GM23248 (cell line): ENCODE data around the gene IFNL2. TPM values are rescaled to one million over a fixed set of nuclear protein-coding genes. Genes with fewer than 3 reads are reported as not detected.

Experiments
- DNase-seq: peaks from one replicate; pipeline ENCODE4 v3.0.0-alpha.2; 2015
- H2AFZ ChIP-seq: fragments of 200-600 bp; sonication (generic); 2 replicates; pipeline ENCODE4 v1.6.1; 2016; ENCODE audit warnings: antibody characterized with exemption
- H3F3A ChIP-seq: fragments of 200-600 bp; sonication (generic); 2 replicates; pipeline ENCODE4 v1.6.1; 2016; ENCODE audit warnings: mild to moderate bottlenecking, antibody characterized with exemption, mixed run types; ENCODE audit not compliant: insufficient read depth
- H3K27ac ChIP-seq: fragments of 200-600 bp; sonication (generic); 2 replicates; pipeline ENCODE4 v1.5.1; 2016; ENCODE audit warnings: mild to moderate bottlenecking
- H3K27me3 ChIP-seq: fragments of 200-600 bp; sonication (generic); replicated peaks from 2 replicates; pipeline ENCODE4 v1.6.1; 2016; ENCODE audit warnings: mild to moderate bottlenecking; ENCODE audit not compliant: insufficient read depth
- H3K36me3 ChIP-seq: fragments of 200-600 bp; sonication (generic); 2 replicates; pipeline ENCODE4 v1.6.1; 2016; ENCODE audit warnings: low read depth, mild to moderate bottlenecking
- H3K4me1 ChIP-seq: fragments of 200-600 bp; sonication (generic); 2 replicates; pipeline ENCODE4 v1.6.1; 2016; ENCODE audit warnings: mild to moderate bottlenecking; ENCODE audit not compliant: insufficient read depth
- H3K4me2 ChIP-seq: fragments of 200-600 bp; sonication (generic); one replicate; pipeline ENCODE4 v1.6.1; 2016; ENCODE audit warnings: mild to moderate bottlenecking; ENCODE audit not compliant: unreplicated experiment
- H3K4me3 ChIP-seq: fragments of 200-600 bp; sonication (generic); 2 replicates; pipeline ENCODE4 v1.5.1; 2016; ENCODE audit warnings: mild to moderate bottlenecking
- H3K79me2 ChIP-seq: fragments of 200-600 bp; sonication (generic); 2 replicates; pipeline ENCODE4 v1.6.1; 2016; ENCODE audit warnings: mild to moderate bottlenecking; ENCODE audit not compliant: insufficient read depth
- H3K9ac ChIP-seq: fragments of 200-600 bp; sonication (generic); 2 replicates; pipeline ENCODE4 v1.6.1; 2016; ENCODE audit warnings: mild to moderate bottlenecking
- H3K9me2 ChIP-seq: fragments of 200-600 bp; sonication (generic); 2 replicates; pipeline ENCODE4 v1.6.1; 2016; ENCODE audit warnings: mixed run types, mild to moderate bottlenecking, moderate library complexity; ENCODE audit not compliant: insufficient read depth
- H3K9me3 ChIP-seq: fragments of 200-600 bp; sonication (generic); one replicate; pipeline ENCODE4 v1.6.1; 2017; ENCODE audit warnings: low read depth
- H4K20me1 ChIP-seq: fragments of 200-600 bp; sonication (generic); 2 replicates; pipeline ENCODE4 v1.6.0; 2016; ENCODE audit not compliant: insufficient read depth
- EZH2 ChIP-seq: fragments of 200-600 bp; sonication (generic); IDR thresholded peaks from 2 replicates; pipeline ENCODE4 v1.6.1; 2018; ENCODE audit warnings: antibody characterized with exemption, mild to moderate bottlenecking; ENCODE audit not compliant: insufficient read depth, poor library complexity, severe bottlenecking
- EZH2phosphoT487 ChIP-seq: fragments of 200-600 bp; sonication (generic); IDR thresholded peaks from 2 replicates; pipeline ENCODE4 v1.6.1; 2018; ENCODE audit warnings: antibody characterized with exemption, moderate library complexity, mild to moderate bottlenecking, low read depth; ENCODE audit not compliant: insufficient read depth
- WGBS, 2 experiments: methylation state at CpG; one replicate each; pipeline ENCODE4 v1.1.6; 2015 to 2017; ENCODE audit warnings: low lambda C conversion rate in 2 of 2, low coverage in 1 of 2; ENCODE audit errors: missing lambda C conversion rate in 2 of 2; 5-methylcytosine and 5-hydroxymethylcytosine counted together
- in situ Hi-C: fragments of 300-500 bp; cut with MboI; formaldehyde crosslinking; loops from 2 replicates; pipeline ENCODE4 v1.15.0; 2020
- polyA plus RNA-seq: library from polyadenylated mRNA; unstranded; fragments of >200 nt; fragmentation: Nextera tagmentation; extraction: Ambion mirVana; gene quantifications from 2 replicates; pipeline ENCODE4 v1.2.1, GENCODE V29; 2016
- total RNA-seq: library from RNA; depleted of rRNA; stranded (reverse); fragments of >200 nt; shearing (Covaris generic); gene quantifications from 2 replicates; pipeline ENCODE4 v1.2.3, GENCODE V29; 2014

Gene IFNL2
- total and polyA plus RNA-seq, 2 experiments from 2014 or later: not detected

DNA sequence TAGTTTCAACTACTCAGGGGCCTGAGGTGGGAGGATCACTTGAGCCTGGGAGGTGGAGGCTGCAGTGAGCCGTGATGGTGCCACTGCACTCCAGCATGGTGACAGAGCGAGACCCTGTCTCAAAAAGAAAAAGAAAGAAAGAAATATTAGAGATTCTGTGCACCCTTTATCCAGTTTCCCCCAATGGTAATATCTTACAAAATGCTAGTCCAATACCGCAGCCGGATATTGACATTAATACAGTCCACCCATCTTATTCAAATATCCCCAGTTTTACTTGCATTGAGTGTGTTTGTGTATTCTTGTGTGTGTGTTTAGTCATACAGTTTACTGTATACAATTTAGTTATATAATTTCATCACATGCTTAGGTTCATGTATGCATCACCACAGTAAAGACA lies 11.0 kb upstream of the IFNL2 start:
- Histone ChIP-seq H3K79me2 (no peaks in the 10 kb centered on the region), H3K4me2 (no peak overlapping the region), H3K36me3 (no peaks in the 10 kb centered on the region), H3K27ac (no peak overlapping the region), H3K9me3 (no peaks in the 10 kb centered on the region), H3K9me2 (no peaks in the 10 kb centered on the region), H3K4me1 (no peaks in the 10 kb centered on the region), H2AFZ (no peak overlapping the region), H3F3A (no peaks in the 10 kb centered on the region), H4K20me1 (no peaks in the 10 kb centered on the region), H3K4me3 (no peak overlapping the region), H3K9ac (no peak overlapping the region), H3K27me3 (peaks cover 51% of the 10 kb centered on the region)
- no peak for DNase-seq
- 68 to 74% methylated on average over 4 of the region's 4 CpGs for WGBS, 2 experiments
- in situ Hi-C loops: no loop called here
- no peak for TF ChIP-seq EZH2
- no peak for TF ChIP-seq EZH2phosphoT487

DNA sequence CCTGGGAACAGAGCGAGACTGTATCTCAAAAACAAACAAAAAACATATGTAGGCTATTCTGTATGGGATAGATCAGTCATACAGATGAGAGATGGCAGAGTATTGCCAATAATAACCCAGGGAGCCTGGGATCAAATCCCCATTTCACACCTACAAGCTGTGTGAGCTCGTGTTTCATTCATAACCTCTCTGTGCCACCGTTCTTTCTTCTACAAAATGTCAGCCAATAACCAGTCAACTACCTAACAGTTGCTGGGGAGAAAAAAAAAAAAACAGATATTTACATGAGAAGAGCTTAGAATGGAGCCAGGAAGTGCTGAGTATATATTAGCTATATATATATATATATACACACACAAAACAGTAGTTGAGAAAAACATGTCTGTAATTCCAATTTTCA lies 6.5 kb upstream of the IFNL2 start:
- H3K4me1 ChIP-seq: no peaks in the 10 kb centered on the region
- TF ChIP-seq EZH2phosphoT487 (no peak), EZH2 (no peak)
- H3K27ac ChIP-seq: no peak overlapping the region
- in situ Hi-C loops: no loop called here
- WGBS, 2 experiments: 31 to 39% methylated on average over 3 of the region's 3 CpGs
- H3K9me2 ChIP-seq: no peaks in the 10 kb centered on the region
- DNase-seq: no peak
- no peaks in the 10 kb centered on the region for H3K79me2 ChIP-seq
- no peaks in the 10 kb centered on the region for H3K9me3 ChIP-seq
- H3K27me3 ChIP-seq: peaks cover 68% of the 10 kb centered on the region
- H3K4me2 ChIP-seq: no peak overlapping the region
- no peak overlapping the region for H3K4me3 ChIP-seq
- no peaks in the 10 kb centered on the region for H3F3A ChIP-seq
- H4K20me1 ChIP-seq: no peaks in the 10 kb centered on the region
- H3K9ac ChIP-seq: no peak overlapping the region
- H2AFZ ChIP-seq: no peak overlapping the region
- H3K36me3 ChIP-seq: no peaks in the 10 kb centered on the region

DNA sequence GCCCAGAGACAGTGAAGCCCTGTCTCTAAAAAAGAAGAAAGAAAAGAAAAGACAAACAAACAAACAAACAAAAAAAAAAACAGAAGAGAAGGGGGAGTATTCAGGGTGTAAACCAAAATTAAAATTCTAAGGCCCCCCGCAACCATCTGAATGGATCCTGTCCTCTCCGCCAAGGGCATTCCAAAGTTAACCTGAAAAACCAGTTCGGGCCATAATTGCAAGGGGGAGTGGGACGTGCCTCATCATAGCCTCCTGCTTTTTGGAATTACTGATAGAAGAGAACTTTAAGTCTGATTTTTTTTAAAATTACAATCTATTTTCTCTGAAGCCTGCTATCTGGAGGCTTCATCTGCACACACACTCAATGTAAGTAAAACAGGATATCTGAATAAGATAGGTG lies 5.7 kb upstream of the IFNL2 start:
- Histone ChIP-seq H3K9me2 (no peaks in the 10 kb centered on the region), H3K4me3 (no peak overlapping the region), H3K9ac (no peak overlapping the region), H3K4me1 (no peaks in the 10 kb centered on the region), H3K27me3 (peaks cover 65% of the 10 kb centered on the region), H3K4me2 (no peak overlapping the region), H4K20me1 (no peaks in the 10 kb centered on the region), H3K79me2 (no peaks in the 10 kb centered on the region), H3F3A (no peaks in the 10 kb centered on the region), H2AFZ (no peak overlapping the region), H3K9me3 (no peaks in the 10 kb centered on the region), H3K36me3 (no peaks in the 10 kb centered on the region), H3K27ac (no peak overlapping the region)
- 62 to 64% methylated on average over 4 of the region's 4 CpGs for WGBS, 2 experiments
- no peak for DNase-seq
- TF ChIP-seq EZH2: no peak
- TF ChIP-seq EZH2phosphoT487: no peak
- in situ Hi-C loops: no loop called here

DNA sequence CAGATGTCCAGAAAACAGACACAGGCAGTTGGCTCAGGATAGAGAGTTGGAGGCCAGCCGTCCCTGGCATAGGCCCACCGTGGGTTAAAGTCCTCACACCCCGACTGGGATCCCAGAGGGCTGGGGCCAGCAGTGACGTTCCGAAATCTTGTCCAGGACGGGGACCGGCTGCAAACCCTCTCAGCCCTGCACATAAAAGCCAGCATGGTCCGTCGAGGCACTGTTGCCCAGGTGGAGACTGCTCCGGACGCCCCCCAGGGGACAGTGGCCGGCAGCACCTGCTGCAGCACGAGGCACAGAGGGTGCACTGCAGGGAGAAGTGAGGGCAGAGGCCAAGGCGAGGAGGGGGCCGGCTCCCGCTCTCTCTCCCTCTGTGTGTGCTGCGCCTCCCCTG lies 4.3 kb upstream of the IFNL2 start:
- Histone ChIP-seq H2AFZ (no peak overlapping the region), H3K9me2 (no peaks in the 10 kb centered on the region), H4K20me1 (no peaks in the 10 kb centered on the region), H3F3A (no peaks in the 10 kb centered on the region), H3K4me3 (no peak overlapping the region), H3K27ac (no peak overlapping the region), H3K36me3 (no peaks in the 10 kb centered on the region), H3K4me1 (no peaks in the 10 kb centered on the region), H3K27me3 (peaks cover 65% of the 10 kb centered on the region), H3K9me3 (no peaks in the 10 kb centered on the region), H3K79me2 (no peaks in the 10 kb centered on the region), H3K9ac (no peak overlapping the region), H3K4me2 (no peak overlapping the region)
- TF ChIP-seq EZH2 (peak; percentile 41), EZH2phosphoT487 (no peak)
- DNase-seq: no peak
- 4 to 8% methylated on average over 13 to 16 of the region's 17 CpGs for WGBS, 2 experiments
- in situ Hi-C loops: no loop called here
